ENCODE measurements around the gene SCNM1.

SCNM1 gene

GRCh38 chr1:151132335-151133017, 33.5 kb upstream of the SCNM1 start:
- H3K4me3 ChIP-seq (ENCODE audit: low read depth, low read length), result no peak overlapping the region
- TF ChIP-seq MAX (IDR thresholded peaks at IDR 0.05; ENCODE audit: low read depth, low read length) (no peak), CTCF (IDR thresholded peaks at IDR 0.05; ENCODE audit: low read depth, low read length) (no peak), MYC (IDR thresholded peaks at IDR 0.05; ENCODE audit: low read depth, low read length) (no peak), POLR2A (IDR thresholded peaks at IDR 0.05; ENCODE audit: extremely low read depth, insufficient read length) (no peak)
- no peak for DNase-seq (ENCODE audit: low read depth)

DNA sequence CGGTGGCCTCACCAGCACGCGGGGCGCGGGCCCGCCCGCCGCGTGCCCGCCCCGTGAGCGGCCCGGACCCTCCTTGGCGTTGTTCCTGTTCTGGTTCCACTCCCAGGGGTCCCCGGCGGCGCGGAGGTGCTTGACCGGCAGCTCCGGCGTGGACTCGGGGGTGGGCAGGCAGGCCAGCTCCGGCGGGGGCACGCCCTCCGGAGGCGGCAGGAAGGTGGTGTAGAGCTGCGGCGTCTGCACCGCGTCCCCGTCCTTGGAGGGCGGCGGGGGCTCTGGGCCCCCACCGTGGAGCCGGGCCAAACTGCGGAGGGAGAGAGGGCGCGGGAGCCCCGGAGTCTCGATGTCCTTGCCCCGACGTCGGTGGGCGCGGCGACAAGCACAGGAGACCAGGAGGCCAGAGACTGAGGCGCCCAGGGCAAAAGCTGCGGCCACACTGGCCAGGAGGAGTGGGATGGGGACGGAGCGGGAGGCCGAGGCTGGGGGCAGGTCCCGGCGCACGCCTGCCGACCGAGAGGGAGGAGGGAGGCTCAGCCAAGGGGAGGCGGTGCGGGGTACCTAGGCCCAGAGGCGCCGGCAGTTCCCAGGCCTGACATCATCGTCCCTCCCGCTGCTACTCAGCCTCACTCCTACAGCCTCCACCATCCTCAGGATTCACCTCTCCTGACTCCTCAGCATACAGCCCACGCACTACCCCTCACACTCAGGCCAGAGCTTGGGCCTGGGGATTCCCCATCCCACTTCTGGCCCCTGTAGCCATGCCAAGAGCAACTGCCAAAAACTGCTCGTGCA, 32.7 kb upstream of the SCNM1 start:
- TF ChIP-seq MAX (IDR thresholded peaks at IDR 0.05; ENCODE audit: low read depth, low read length) (no peak), POLR2A (IDR thresholded peaks at IDR 0.05; ENCODE audit: extremely low read depth, insufficient read length) (no peak)
- DNase-seq (ENCODE audit: low read depth), result no peak
- no peak overlapping the region for H3K4me3 ChIP-seq (ENCODE audit: low read depth, low read length)

- DNase-seq (ENCODE audit: low read depth), result no peak
- H3K4me3 ChIP-seq (ENCODE audit: low read depth, low read length), result no peak overlapping the region
- TF ChIP-seq MYC (IDR thresholded peaks at IDR 0.05; ENCODE audit: low read depth, low read length), result no peak
- TF ChIP-seq POLR2A (IDR thresholded peaks at IDR 0.05; ENCODE audit: extremely low read depth, insufficient read length), result no peak
- no peak for TF ChIP-seq MAX (IDR thresholded peaks at IDR 0.05; ENCODE audit: low read depth, low read length)
- TF ChIP-seq CTCF (IDR thresholded peaks at IDR 0.05; ENCODE audit: low read depth, low read length), result no peak
Observed at GRCh38 chr1:151134396-151134795, 31.5 kb upstream of the SCNM1 start.

DNA sequence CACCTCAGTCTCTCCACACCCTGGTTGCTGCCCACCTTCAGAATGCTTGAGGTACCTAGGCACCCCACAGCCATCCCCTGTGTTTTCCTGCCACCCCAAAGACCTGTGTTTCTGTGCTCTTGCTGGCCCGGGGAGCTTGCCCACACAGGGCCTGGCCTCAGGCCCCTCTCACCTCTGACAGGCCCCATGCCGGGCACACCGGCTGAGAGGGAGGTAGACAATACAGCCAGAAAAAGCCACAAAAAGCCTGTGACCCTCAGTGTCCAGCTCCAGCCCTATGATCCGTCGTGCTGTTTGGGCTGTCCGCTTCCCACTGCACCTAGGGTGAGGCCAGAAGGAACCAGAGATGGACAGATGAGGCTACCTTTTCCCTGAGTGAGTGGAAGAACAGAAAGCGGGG, 31.0 kb upstream of the SCNM1 start:
- H3K4me3 ChIP-seq (ENCODE audit: low read depth, low read length), result no peak overlapping the region
- TF ChIP-seq CTCF (IDR thresholded peaks at IDR 0.05; ENCODE audit: low read depth, low read length), result no peak
- TF ChIP-seq MAX (IDR thresholded peaks at IDR 0.05; ENCODE audit: low read depth, low read length), result no peak
- no peak for TF ChIP-seq MYC (IDR thresholded peaks at IDR 0.05; ENCODE audit: low read depth, low read length)
- no peak for TF ChIP-seq POLR2A (IDR thresholded peaks at IDR 0.05; ENCODE audit: extremely low read depth, insufficient read length)
- DNase-seq (ENCODE audit: low read depth), result no peak

DNA sequence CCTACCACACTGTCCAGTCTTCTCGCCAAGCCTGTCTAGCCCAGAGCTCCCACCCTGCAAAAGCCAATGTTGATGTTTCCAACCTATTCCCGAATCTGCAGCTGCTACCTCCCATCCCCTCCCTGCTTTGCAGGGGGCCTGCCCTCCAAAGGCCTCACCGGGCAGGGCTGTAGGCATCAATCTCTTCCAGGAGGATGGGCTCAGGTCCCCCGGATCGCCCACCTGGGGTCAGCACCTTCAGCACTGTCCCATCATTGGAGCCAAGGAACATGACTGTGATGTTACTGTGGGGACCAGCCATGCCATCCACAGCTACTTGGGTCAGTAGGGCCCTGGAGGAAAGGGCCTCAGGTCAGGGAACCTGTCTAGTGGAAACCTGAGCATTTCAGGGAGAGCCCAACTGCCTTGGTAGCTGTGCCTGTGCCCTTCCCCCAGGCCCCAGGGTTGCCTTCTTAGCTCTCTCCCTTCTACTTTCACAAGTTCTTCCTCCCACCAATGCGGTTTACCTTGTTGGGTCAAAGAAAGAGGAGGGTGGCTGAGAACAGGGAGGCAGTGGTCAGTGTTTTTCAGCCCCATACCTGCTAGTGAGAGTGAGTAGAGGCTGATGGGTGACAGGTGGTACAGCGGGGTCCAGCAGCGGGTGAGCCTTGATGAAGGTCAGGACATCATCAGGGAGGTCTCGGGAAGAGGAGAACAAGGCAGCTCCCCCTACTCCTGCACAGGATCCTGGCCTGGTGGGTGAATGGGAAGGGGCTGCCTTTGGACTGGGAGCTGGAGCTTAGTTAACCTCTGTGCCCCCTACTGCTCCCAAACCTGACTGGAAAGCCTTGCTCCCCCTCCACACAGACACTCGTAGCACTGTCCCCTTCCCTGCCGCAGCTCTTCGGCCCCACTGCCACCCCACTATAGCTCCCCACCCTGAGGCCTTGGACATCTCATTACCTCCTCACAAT, 30.2 kb upstream of the SCNM1 start:
- H3K4me3 ChIP-seq (ENCODE audit: low read depth, low read length), result no peak overlapping the region
- no peak for DNase-seq (ENCODE audit: low read depth)
- TF ChIP-seq MYC (IDR thresholded peaks at IDR 0.05; ENCODE audit: low read depth, low read length) (no peak), MAX (IDR thresholded peaks at IDR 0.05; ENCODE audit: low read depth, low read length) (no peak), CTCF (IDR thresholded peaks at IDR 0.05; ENCODE audit: low read depth, low read length) (no peak), POLR2A (IDR thresholded peaks at IDR 0.05; ENCODE audit: extremely low read depth, insufficient read length) (no peak)

Data from NB4 (cell line).